Prostate gland (tissue), 2 donors: ENCODE data around the gene DRD2.

Experiments
- CTCF ChIP-seq, 4 experiments: fragments of 200-600 bp in 2 of 4; fragments of 450-650 bp in 2 of 4; sonication (generic) in 2 of 4; IDR thresholded peaks; 1 replicate in 3 of 4; 2 replicates in 1 of 4; pipeline ENCODE4 v1.5.1; 2016 to 2019; ENCODE audit warnings: antibody characterized with exemption in 4 of 4, mild to moderate bottlenecking in 2 of 4, moderate library complexity in 2 of 4
- POLR2A ChIP-seq: fragments of 450-650 bp; IDR thresholded peaks from one replicate; pipeline ENCODE4 v1.6.1; 2016; ENCODE audit warnings: antibody characterized with exemption, mild to moderate bottlenecking

GRCh38 chr11:113477321-113477720 lies 2.1 kb upstream of the DRD2 start:
- TF ChIP-seq POLR2A: no peak
- no peak for TF ChIP-seq CTCF (IDR thresholded peaks at IDR 0.05)
